GM18520 (cell line): Measurements from ENCODE around the gene SLA2.
"Not testable (repeated sequence)": the region's sequence is repeated elsewhere in the genome, so short reads cannot be mapped to it uniquely, and the experiment has no call there.

Source experiments
- ATAC-seq: cut with Tn5 transposase; IDR thresholded peaks from one replicate; pipeline ENCODE4 v1.9.1; 2021; ENCODE audit not compliant: unreplicated experiment

The SLA2 gene

GRCh38 chr20:36646678-36647077, 682 bp upstream of the SLA2 start:
- no peak for ATAC-seq

GRCh38 chr20:36645353-36645752, 643 bp downstream of the SLA2 start:
- ATAC-seq = no peak

- ATAC-seq = no peak
These were observed 1.3 kb downstream of the SLA2 start for GRCh38 chr20:36644706-36645095.

GRCh38 chr20:36644032-36644705, 1.8 kb downstream of the SLA2 start:
- ATAC-seq = no peak

GRCh38 chr20:36642136-36642535, 3.9 kb downstream of the SLA2 start:
- no peak for ATAC-seq

- no peak for ATAC-seq
These were observed 4.5 kb downstream of the SLA2 start for GRCh38 chr20:36641506-36641843.

GRCh38 chr20:36638876-36639400, 7.1 kb downstream of the SLA2 start:
- ATAC-seq = not testable (repeated sequence)

- no peak for ATAC-seq
These were observed 11.7 kb downstream of the SLA2 start for GRCh38 chr20:36634342-36634741.

GRCh38 chr20:36633285-36633772, 12.7 kb downstream of the SLA2 start:
- ATAC-seq = no peak

GRCh38 chr20:36632487-36633284, 13.3 kb downstream of the SLA2 start:
- no peak for ATAC-seq

- no peak for ATAC-seq
These were observed 13.9 kb downstream of the SLA2 start for GRCh38 chr20:36632147-36632486.

GRCh38 chr20:36631646-36632045, 14.3 kb downstream of the SLA2 start:
- no peak for ATAC-seq

- ATAC-seq = no peak
These were observed 16.0 kb downstream of the SLA2 start for GRCh38 chr20:36629719-36630681.

GRCh38 chr20:36628076-36628475, 17.9 kb downstream of the SLA2 start:
- ATAC-seq = no peak

- ATAC-seq = no peak
These were observed 21.1 kb downstream of the SLA2 start for GRCh38 chr20:36624944-36625324.

GRCh38 chr20:36624068-36624943, 21.7 kb downstream of the SLA2 start:
- ATAC-seq = no peak

GRCh38 chr20:36623444-36623843, 22.6 kb downstream of the SLA2 start:
- ATAC-seq = no peak

GRCh38 chr20:36620917-36621316, 25.1 kb downstream of the SLA2 start:
- ATAC-seq = no peak

GRCh38 chr20:36614781-36615557, 31.0 kb downstream of the SLA2 start:
- no peak for ATAC-seq

- no peak for ATAC-seq
These were observed 32.0 kb downstream of the SLA2 start for GRCh38 chr20:36613974-36614373.
